Common myeloid progenitor, CD34-positive (primary cell): ENCODE data around the gene SUOX.
"Not testable (repeated sequence)": the region's sequence is repeated elsewhere in the genome, so short reads cannot be mapped to it uniquely, and the experiment has no call there.

Experiments
- CTCF ChIA-PET: fragments of 350-600 bp; sonication (Branson Sonifier 250); formaldehyde crosslinking; loops from one replicate; lab custom pipeline; 2021; ENCODE audit warnings: antibody characterized with exemption; lab: Charles Lee
- POLR2A ChIA-PET: fragments of 350-600 bp; sonication (Branson Sonifier 250); formaldehyde crosslinking; loops from one replicate; lab custom pipeline; 2021; ENCODE audit warnings: antibody characterized with exemption; lab: Charles Lee
- DNase-seq, 3 donors: peaks; one replicate each; pipeline versions ENCODE4 v3.0.0 to v3.0.0-alpha.2; 2013
- H3K27ac ChIP-seq, 2 experiments: 1 replicate in 1 of 2; 2 replicates in 1 of 2; pipeline ENCODE4 v1.7.0; 2013; ENCODE audit warnings: inconsistent platforms in 2 of 2, low read length in 2 of 2, mild to moderate bottlenecking in 2 of 2, low read depth in 1 of 2, moderate library complexity in 1 of 2; ENCODE audit not compliant: severe bottlenecking in 2 of 2, insufficient read depth in 1 of 2, poor library complexity in 1 of 2
- H3K27me3 ChIP-seq, 5 experiments: replicated peaks in 2 of 5; 1 replicate in 3 of 5; 2 replicates in 2 of 5; pipeline versions ENCODE4 v1.6.1 to v1.7.0; 2013; ENCODE audit warnings: low read length in 4 of 5, mild to moderate bottlenecking in 2 of 5, moderate library complexity in 2 of 5, inconsistent platforms in 1 of 5; ENCODE audit not compliant: insufficient read depth in 5 of 5, control insufficient read depth in 4 of 5
- H3K36me3 ChIP-seq, 4 experiments: 1 replicate in 2 of 4; 2 replicates in 2 of 4; pipeline versions ENCODE4 v1.6.1 to v1.7.0; 2013; ENCODE audit warnings: low read length in 3 of 4, control low read depth in 1 of 4, mild to moderate bottlenecking in 1 of 4; ENCODE audit not compliant: control insufficient read depth in 4 of 4, insufficient read depth in 4 of 4
- H3K4me1 ChIP-seq, 4 experiments: 1 replicate in 3 of 4; 2 replicates in 1 of 4; pipeline versions ENCODE4 v1.6.1 to v1.7.1; 2013; ENCODE audit warnings: low read length in 3 of 4, mild to moderate bottlenecking in 3 of 4, control low read depth in 1 of 4, inconsistent platforms in 1 of 4, moderate library complexity in 1 of 4; ENCODE audit not compliant: control insufficient read depth in 4 of 4, insufficient read depth in 4 of 4; ENCODE audit errors: control extremely low read depth in 1 of 4
- H3K4me3 ChIP-seq, 7 experiments: 1 replicate in 4 of 7; 2 replicates in 3 of 7; pipeline versions ENCODE4 v1.5.1 to v1.7.0; 2013; ENCODE audit warnings: mild to moderate bottlenecking in 7 of 7, low read length in 6 of 7, moderate library complexity in 6 of 7, inconsistent platforms in 2 of 7, low read depth in 2 of 7, control low read depth in 1 of 7; ENCODE audit not compliant: insufficient read depth in 4 of 7, control insufficient read depth in 1 of 7; ENCODE audit errors: extremely low read depth in 1 of 7
- H3K9me3 ChIP-seq, 5 experiments: 1 replicate in 4 of 5; 2 replicates in 1 of 5; pipeline versions ENCODE4 v1.6.1 to v1.7.1; 2013; ENCODE audit warnings: low read length in 4 of 5, mild to moderate bottlenecking in 2 of 5, inconsistent platforms in 1 of 5, low read depth in 1 of 5, moderate library complexity in 1 of 5; ENCODE audit not compliant: control insufficient read depth in 4 of 5, insufficient read depth in 2 of 5; ENCODE audit errors: control extremely low read depth in 1 of 5
- WGBS: methylation state at CpG from one replicate; pipeline ENCODE4 v1.1.5; 2013; ENCODE audit not compliant: insufficient coverage; 5-methylcytosine and 5-hydroxymethylcytosine counted together

Gene SUOX

DNA sequence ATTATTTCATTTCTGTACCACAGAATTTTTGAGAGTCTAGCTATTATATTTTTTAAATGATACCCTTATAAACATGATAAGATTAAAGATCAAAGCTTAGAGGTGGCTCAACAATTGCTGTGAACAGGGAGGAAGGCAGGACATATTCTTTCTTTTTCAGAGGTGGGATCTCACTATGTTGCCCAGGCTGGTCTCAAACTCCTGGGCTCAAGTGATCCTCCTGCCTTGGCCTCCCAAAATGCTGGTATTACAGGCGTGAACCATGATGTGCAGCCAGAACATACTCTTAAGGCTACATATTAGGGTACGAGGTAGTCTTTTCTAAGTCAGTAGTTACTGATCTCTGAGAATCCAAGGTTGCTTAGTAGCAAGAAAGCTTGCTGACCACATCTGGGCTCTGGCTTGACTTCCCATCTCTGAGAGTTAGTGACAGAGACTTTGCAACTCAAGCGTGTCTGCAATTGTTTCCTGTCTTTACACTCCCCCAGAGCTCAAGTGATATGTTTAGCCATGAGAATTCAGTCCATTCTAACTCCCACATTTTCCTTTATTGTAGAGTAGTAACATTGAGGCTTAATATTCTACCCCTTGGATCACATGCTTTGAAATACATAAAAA is 14.6 kb upstream of the SUOX start:
- DNase-seq, result peak in 2 of 3 donors; percentile 16
- Histone ChIP-seq H3K27me3 (no peaks in the 10 kb centered on the region), H3K36me3 (peaks cover 10 to 36% (median 19%) of the 10 kb centered on the region in 4 experiments), H3K4me3 (no peak overlapping the region), H3K27ac (no peak overlapping the region), H3K4me1 (peaks cover 2 to 29% (median 5%) of the 10 kb centered on the region in 4 experiments), H3K9me3 (no peaks in the 10 kb centered on the region)
- WGBS, result 83% methylated on average over 1 of the region's 3 CpGs
- POLR2A ChIA-PET, result interaction anchor here (0.6 to 0.7 kb wide), 2 partner anchors 8 to 30 kb away, joined by 3 to 8 read pairs; partner anchors contain the start of gene RAB5B
- CTCF ChIA-PET, result interaction anchor here (0.6 to 8.3 kb wide), 13 partner anchors 7 to 229 kb away, joined by 3 to 70 read pairs (median 4); partner anchors contain the start of gene RAB5B

- Histone ChIP-seq H3K4me3 (no peak overlapping the region), H3K27me3 (no peaks in the 10 kb centered on the region), H3K4me1 (peaks cover 2 to 25% (median 5%) of the 10 kb centered on the region in 4 experiments), H3K27ac (no peak overlapping the region), H3K36me3 (peaks cover 10 to 40% (median 21%) of the 10 kb centered on the region in 4 experiments), H3K9me3 (no peaks in the 10 kb centered on the region)
- ChIA-PET CTCF (interaction anchor here (0.6 to 8.3 kb wide), 17 partner anchors 8 to 835 kb away, joined by 3 to 70 read pairs (median 3); partner anchors contain the start of genes DNAJC14 and RAB5B), POLR2A (interaction anchor here (0.7 kb wide), 1 partner anchor 9 kb away, joined by 3 read pairs; the partner anchor contains the start of gene RAB5B)
- no CpG with 5 or more reads among the region's 4 CpGs for WGBS
- DNase-seq, result peak in 2 of 3 donors; percentile 42 to 56
Observed at GRCh38 chr12:55983232-55983842, 13.7 kb upstream of the SUOX start.

DNA sequence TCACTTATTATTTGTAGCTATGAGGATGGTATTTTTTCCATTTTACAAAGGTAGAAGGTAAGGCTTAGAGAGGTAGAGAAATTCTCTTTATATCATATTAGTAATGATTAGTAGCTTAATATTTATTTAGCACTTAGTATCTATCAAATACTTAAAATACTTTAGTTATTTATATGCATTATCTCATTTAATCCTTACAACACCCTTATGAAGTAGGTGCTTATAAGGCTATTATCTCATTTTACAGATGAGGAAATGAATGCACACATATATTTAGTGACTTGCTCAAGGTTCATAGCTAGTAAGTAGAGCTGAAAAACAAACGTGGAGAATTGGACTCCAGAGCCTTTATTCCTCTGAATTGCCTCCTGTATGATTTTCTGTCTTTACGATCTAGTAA is 12.2 kb upstream of the SUOX start:
- DNase-seq, result no peak
- CTCF ChIA-PET, result interaction anchor here (0.6 to 8.3 kb wide), 11 partner anchors 9 to 58 kb away, joined by 3 to 70 read pairs (median 4); partner anchors contain the start of genes RAB5B and SUOX
- peaks cover 11 to 52% (median 23%) of the 10 kb centered on the region in 4 experiments for H3K36me3 ChIP-seq
- no peaks in the 10 kb centered on the region for H3K9me3 ChIP-seq
- peak overlapping the region in 1 of 2 experiments; percentile 4 for H3K27ac ChIP-seq
- H3K27me3 ChIP-seq, result no peaks in the 10 kb centered on the region
- no CpG with 5 or more reads among the region's 2 CpGs for WGBS
- H3K4me1 ChIP-seq, result peaks cover 2 to 25% (median 5%) of the 10 kb centered on the region in 4 experiments
- POLR2A ChIA-PET, result interaction anchor here (3.0 kb wide), 1 partner anchor 11 kb away, joined by 10 read pairs; the partner anchor contains the start of gene RAB5B
- no peak overlapping the region for H3K4me3 ChIP-seq

GRCh38 chr12:55985341-55985740 is 11.7 kb upstream of the SUOX start:
- H3K27ac ChIP-seq, result peak overlapping the region in 1 of 2 experiments; percentile 4
- ChIA-PET POLR2A (interaction anchor here (0.5 to 3.0 kb wide), 2 partner anchors 11 to 1411 kb away, joined by 3 to 10 read pairs; partner anchors contain the start of gene RAB5B), CTCF (interaction anchor here (1.2 to 8.3 kb wide), 9 partner anchors 8 to 44 kb away, joined by 3 to 70 read pairs (median 5); partner anchors contain the start of genes RAB5B and SUOX)
- H3K4me3 ChIP-seq, result no peak overlapping the region
- no peaks in the 10 kb centered on the region for H3K27me3 ChIP-seq
- H3K9me3 ChIP-seq, result no peaks in the 10 kb centered on the region
- 83% methylated on average over 2 of the region's 4 CpGs for WGBS
- DNase-seq, result no peak
- H3K36me3 ChIP-seq, result peaks cover 11 to 53% (median 25%) of the 10 kb centered on the region in 4 experiments
- H3K4me1 ChIP-seq, result peaks cover 2 to 25% (median 5%) of the 10 kb centered on the region in 4 experiments

DNA sequence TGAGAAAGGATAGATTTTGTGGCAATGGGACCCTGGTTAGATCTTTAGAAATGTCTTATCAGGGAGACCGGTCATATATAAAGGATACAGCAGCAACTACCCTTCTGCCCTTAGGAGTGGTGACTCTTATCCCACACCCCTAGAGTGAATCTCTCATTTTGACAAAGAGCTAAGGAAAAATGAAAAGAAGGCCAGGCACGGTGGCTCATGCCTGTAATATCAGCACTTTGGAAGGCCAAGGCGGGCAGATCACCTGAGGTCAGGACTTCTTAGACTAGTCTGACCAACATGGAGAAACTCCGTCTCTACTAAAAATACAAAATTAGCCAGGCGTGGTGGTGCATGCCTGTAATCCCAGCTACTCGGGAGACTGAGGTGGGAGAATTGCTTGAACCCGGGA is 11.1 kb upstream of the SUOX start:
- WGBS, result 85% methylated on average over 4 of the region's 7 CpGs
- not testable (repeated sequence) for H3K9me3 ChIP-seq, H3K4me3 ChIP-seq, H3K27me3 ChIP-seq, H3K27ac ChIP-seq, DNase-seq
- POLR2A ChIA-PET, result interaction anchor here (3.0 kb wide), 1 partner anchor 12 kb away, joined by 10 read pairs; the partner anchor contains the start of gene RAB5B
- Histone ChIP-seq H3K36me3 (peaks cover 15 to 54% (median 28%) of the 10 kb centered on the region in 4 experiments), H3K4me1 (peaks cover 2 to 25% (median 5%) of the 10 kb centered on the region in 4 experiments)
- CTCF ChIA-PET, result interaction anchor here (1.2 to 8.3 kb wide), 6 partner anchors 8 to 43 kb away, joined by 4 to 70 read pairs (median 7); partner anchors contain the start of gene SUOX

- Histone ChIP-seq H3K27me3 (no peaks in the 10 kb centered on the region), H3K36me3 (peaks cover 24 to 71% (median 49%) of the 10 kb centered on the region in 4 experiments), H3K27ac (no peak overlapping the region), H3K4me1 (no peaks in the 10 kb centered on the region), H3K9me3 (no peaks in the 10 kb centered on the region), H3K4me3 (no peak overlapping the region)
- DNase-seq, result no peak
- ChIA-PET CTCF (interaction anchor here (0.6 to 16.0 kb wide), 7 partner anchors 8 to 255 kb away, joined by 3 to 290 read pairs (median 6); partner anchors contain the start of genes IKZF4 and RAB5B), POLR2A (interaction anchor here (0.6 kb wide), 1 partner anchor 46 kb away, joined by 3 read pairs; no protein-coding TSS in a partner anchor)
- 100% methylated on average over 3 of the region's 3 CpGs for WGBS
Observed at GRCh38 chr12:55991110-55991509, 6.0 kb upstream of the SUOX start.
